Astrocyte of the cerebellum (primary cell): ENCODE data around the gene ARCN1.

Source experiments
- DNase-seq: peaks from one replicate; pipeline ENCODE4 v3.0.0-alpha.2; 2011; ENCODE audit warnings: low read depth
- H3K4me3 ChIP-seq: 2 replicates; pipeline ENCODE4 v1.5.1; 2011; ENCODE audit warnings: mild to moderate bottlenecking, low read depth, low read length, moderate library complexity
- in situ Hi-C: cut with HindIII; loops from 2 replicates; pipeline ENCODE4 v1.10.0; 2017; ENCODE audit warnings: low sequenced_read_pairs
- TF ChIP-seq, protein P1 (sequence below): IDR thresholded peaks from 2 replicates; pipeline ENCODE4 v1.5.1; 2012; ENCODE audit warnings: low read length, low read depth, moderate library complexity, mild to moderate bottlenecking; ENCODE audit errors: missing control alignments

The ARCN1 gene

DNA sequence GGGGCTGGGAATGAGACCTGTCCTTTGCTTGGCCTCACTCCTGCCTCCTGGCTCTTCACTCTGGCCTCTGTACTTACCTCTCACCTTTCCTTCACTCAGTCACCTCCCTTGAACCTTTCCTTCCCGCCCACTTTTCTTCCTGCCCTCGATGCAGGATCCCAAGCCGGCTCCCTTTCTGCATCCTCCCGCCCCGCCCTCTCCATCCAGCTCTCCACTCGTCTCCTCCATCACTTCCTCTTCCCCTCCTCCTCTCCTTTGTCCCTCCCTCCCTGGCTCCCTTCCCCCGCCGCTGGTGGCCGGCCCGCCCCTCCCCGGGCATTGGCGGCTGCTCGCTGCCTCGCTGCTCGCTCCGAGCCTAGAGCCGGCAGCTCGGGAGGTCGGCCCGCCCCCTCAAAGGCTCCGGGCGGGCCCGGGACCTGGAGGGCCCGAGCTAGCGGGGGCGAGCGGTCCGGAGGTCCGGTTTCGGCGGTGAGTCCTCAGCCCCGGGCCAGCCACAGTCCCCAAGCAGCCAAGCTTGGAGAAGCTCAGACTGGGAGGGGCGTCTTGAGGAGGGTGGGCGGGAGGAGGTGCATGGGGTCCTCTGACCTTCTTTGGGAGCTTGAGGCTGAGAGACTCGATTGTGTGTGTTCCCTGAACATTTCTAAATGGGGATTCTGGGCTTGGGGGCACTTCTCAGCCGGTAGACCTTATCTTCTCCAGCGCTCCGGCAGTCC, 49.0 kb downstream of the ARCN1 start:
- TF ChIP-seq, protein P1, sequence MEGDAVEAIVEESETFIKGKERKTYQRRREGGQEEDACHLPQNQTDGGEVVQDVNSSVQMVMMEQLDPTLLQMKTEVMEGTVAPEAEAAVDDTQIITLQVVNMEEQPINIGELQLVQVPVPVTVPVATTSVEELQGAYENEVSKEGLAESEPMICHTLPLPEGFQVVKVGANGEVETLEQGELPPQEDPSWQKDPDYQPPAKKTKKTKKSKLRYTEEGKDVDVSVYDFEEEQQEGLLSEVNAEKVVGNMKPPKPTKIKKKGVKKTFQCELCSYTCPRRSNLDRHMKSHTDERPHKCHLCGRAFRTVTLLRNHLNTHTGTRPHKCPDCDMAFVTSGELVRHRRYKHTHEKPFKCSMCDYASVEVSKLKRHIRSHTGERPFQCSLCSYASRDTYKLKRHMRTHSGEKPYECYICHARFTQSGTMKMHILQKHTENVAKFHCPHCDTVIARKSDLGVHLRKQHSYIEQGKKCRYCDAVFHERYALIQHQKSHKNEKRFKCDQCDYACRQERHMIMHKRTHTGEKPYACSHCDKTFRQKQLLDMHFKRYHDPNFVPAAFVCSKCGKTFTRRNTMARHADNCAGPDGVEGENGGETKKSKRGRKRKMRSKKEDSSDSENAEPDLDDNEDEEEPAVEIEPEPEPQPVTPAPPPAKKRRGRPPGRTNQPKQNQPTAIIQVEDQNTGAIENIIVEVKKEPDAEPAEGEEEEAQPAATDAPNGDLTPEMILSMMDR = no peak
- peak overlapping the region; percentile 82 for H3K4me3 ChIP-seq
- in situ Hi-C loops = no loop called here
- DNase-seq = peak; percentile 73

GRCh38 chr11:118621784-118622375, 49.7 kb downstream of the ARCN1 start:
- TF ChIP-seq, protein P1 = no peak
- peak overlapping the region; percentile 82 for H3K4me3 ChIP-seq
- DNase-seq = no peak
- in situ Hi-C loops = no loop called here

DNA sequence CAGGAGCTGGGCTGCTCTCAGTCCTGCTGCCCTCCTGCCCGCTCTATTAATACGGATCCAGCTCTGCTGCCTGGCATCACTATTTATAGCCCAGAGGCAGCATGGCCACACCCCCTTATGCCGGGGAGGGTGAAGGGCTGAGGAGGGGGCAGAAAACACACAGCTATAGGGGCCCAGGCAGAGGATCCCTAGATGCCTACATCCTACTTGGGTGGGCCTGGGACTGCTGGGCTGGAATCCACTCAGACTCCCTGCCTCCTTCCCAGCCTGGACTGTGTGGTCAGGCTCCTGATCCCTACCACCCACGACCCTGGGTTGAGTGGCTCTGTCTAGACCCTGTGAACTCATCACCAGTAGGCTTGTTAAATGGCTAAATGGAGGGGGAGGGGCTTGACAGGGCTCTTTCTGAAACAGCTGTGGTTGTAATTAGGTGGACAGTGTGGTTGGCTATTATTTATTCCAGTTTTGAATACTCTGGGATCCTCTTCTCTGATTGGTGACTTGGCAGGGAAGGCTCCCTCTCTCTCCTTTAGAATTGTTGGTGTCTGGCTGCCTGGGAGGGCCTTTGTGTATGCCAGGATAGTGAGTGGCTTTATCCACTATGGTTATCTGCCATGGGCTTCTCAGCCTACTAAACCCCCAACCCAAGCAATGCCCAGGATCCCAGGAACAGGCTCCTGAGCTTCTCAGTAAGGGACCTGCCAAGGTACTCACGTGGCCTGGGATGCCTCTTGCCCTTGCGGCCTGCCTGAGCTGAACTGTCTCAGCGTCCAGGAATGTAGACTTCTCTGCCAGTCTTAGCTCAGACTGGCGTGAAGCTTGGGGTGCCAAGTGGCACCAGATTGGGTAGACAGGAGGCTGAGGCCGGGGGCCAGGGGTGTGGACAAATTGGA, 50.4 kb downstream of the ARCN1 start:
- peak overlapping the region; percentile 82 for H3K4me3 ChIP-seq
- TF ChIP-seq, protein P1 = no peak
- DNase-seq = peak; percentile 38
- in situ Hi-C loops = no loop called here

DNA sequence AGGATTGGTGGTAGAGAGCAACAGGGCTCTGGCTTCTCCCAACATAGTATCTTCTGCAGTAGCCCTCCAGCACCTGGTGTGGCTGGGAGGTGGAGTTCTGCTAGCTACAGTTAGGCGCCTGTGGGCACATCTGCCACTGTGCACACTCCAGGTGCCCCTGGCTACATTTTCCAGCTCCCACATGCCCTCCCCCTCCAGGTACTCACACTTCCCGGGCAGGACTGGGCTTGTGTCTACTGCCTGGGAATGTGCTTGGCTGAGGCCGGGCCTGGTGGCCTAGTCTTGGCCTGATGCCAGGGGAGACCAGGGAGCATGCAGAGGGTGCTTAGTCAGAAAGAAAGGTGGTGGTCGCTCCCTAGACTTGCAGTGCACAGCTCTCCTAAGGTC, 51.1 kb downstream of the ARCN1 start:
- no peak for DNase-seq
- in situ Hi-C loops = no loop called here
- peak overlapping the region; percentile 82 for H3K4me3 ChIP-seq
- TF ChIP-seq, protein P1 = no peak

- TF ChIP-seq, protein P1 = no peak
- no peak overlapping the region for H3K4me3 ChIP-seq
- no peak for DNase-seq
- in situ Hi-C loops = no loop called here
Measured at GRCh38 chr11:118625036-118625690, 53.0 kb downstream of the ARCN1 start.

DNA sequence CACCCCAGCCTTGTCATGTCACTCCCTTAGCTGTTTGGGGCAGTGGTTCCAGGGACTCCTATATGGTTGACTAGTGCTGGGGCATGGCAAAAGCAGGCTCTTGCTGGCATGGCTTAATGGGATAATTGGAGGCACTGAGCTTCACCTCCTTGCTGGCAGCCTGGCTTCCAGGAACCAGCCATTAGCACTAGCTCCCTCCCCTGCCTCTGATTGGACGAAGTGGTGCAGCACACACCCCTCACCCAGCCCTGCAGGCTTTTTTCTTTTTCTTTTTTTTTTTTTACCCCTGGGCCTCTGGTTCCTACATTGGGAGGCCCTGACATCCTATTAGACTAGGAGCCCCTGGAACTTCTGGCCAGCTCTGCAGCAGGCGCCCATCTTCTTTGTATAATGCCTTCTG, 53.8 kb downstream of the ARCN1 start:
- DNase-seq = no peak
- in situ Hi-C loops = no loop called here
- TF ChIP-seq, protein P1 = no peak
- H3K4me3 ChIP-seq = no peak overlapping the region
